Large intestine (tissue), 3 donors: Measurements from ENCODE around the gene CNGA4. TPM values are rescaled to one million over a fixed set of nuclear protein-coding genes. Genes with fewer than 3 reads are reported as not detected.
A peak's percentile ranks its signal among the peaks of the same experiment; 100 is the strongest.

Experiments
- DNase-seq, 2 donors: peaks; one replicate each; pipeline versions ENCODE4 v3.0.0 to v3.0.0-alpha.2; 2013
- H3K27ac ChIP-seq: one replicate; pipeline ENCODE4 v1.5.1; 2013; ENCODE audit warnings: low read length
- H3K27me3 ChIP-seq: 2 replicates; pipeline ENCODE4 v1.6.1; 2013; ENCODE audit warnings: low read length; ENCODE audit not compliant: control insufficient read depth, insufficient read depth
- H3K36me3 ChIP-seq: 2 replicates; pipeline ENCODE4 v1.6.1; 2013; ENCODE audit warnings: low read length; ENCODE audit not compliant: control insufficient read depth, insufficient read depth
- H3K4me1 ChIP-seq: one replicate; pipeline ENCODE4 v1.6.1; 2013; ENCODE audit warnings: low read length; ENCODE audit not compliant: control insufficient read depth, insufficient read depth
- H3K4me3 ChIP-seq: one replicate; pipeline ENCODE4 v1.5.1; 2013; ENCODE audit warnings: low read length
- H3K9me3 ChIP-seq: one replicate; pipeline ENCODE4 v1.6.1; 2013; ENCODE audit warnings: mild to moderate bottlenecking, low read depth, low read length, moderate library complexity; ENCODE audit not compliant: control insufficient read depth
- WGBS: methylation state at CpG from one replicate; pipeline ENCODE4 v1.1.5; 2013; ENCODE audit warnings: low lambda C conversion rate; ENCODE audit not compliant: insufficient coverage; 5-methylcytosine and 5-hydroxymethylcytosine counted together
- polyA plus RNA-seq: library from polyadenylated mRNA; unstranded; fragments of 120-200 nt; gene quantifications from one replicate; pipeline ENCODE4 v1.2.1, GENCODE V29; 2013

The CNGA4 gene
- polyA plus RNA-seq, 1 donor, result 0.16 TPM

DNA sequence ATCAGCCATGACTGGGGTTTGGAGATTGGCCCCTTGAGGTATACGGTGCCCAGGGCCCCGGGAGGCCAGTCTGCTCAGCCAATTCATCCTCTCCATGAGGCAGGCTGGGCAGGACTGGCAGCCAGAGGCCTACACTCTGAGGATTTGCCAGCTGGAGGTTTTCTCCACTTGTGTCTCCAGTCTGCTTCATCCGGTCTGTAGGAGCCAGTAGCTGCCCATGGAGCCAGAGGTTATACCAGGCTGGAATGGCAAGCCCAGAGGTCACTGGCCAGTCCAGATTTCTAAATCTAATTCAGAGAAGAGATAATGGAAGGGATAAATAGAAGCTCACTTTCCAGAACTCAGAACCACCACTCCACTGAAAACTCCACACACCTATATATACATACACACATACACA, 14.5 kb upstream of the CNGA4 start:
- Histone ChIP-seq H3K9me3 (no peaks in the 10 kb centered on the region), H3K36me3 (peaks cover 44% of the 10 kb centered on the region), H3K27me3 (no peaks in the 10 kb centered on the region), H3K27ac (no peak overlapping the region), H3K4me3 (no peak overlapping the region), H3K4me1 (peaks cover 16% of the 10 kb centered on the region)
- DNase-seq, result no peak
- WGBS, result no CpG with 5 or more reads among the region's 3 CpGs

DNA sequence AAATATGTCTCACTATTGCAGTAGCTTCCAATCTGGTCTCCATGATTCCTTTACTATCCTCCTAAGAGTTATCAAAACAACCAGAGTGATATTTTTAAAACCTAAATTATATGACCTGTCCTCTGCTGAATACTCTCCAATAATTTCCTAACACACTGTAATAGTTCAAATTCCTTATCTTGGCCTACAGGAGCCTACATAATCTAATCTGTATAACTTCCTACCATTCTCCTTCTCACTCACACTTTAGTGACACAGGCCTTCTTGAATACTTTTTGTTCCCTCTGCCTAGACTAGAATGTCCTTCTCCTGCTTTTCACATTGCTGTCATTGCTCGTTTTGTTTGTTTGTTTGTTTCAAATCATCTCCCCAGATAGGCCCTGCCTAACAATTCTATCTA, 13.9 kb upstream of the CNGA4 start:
- Histone ChIP-seq H3K36me3 (peaks cover 38% of the 10 kb centered on the region), H3K4me3 (no peak overlapping the region), H3K9me3 (no peaks in the 10 kb centered on the region), H3K27ac (no peak overlapping the region), H3K4me1 (peaks cover 16% of the 10 kb centered on the region), H3K27me3 (no peaks in the 10 kb centered on the region)
- DNase-seq, result no peak
- 73% methylated on average over 1 of the region's 1 CpG for WGBS

- no CpG with 5 or more reads among the region's 2 CpGs for WGBS
- peaks cover 24% of the 10 kb centered on the region for H3K4me1 ChIP-seq
- DNase-seq, result peak in 1 of 2 donors; percentile 62
- no peaks in the 10 kb centered on the region for H3K27me3 ChIP-seq
- peaks cover 30% of the 10 kb centered on the region for H3K36me3 ChIP-seq
- H3K27ac ChIP-seq, result peak overlapping the region; percentile 50
- no peaks in the 10 kb centered on the region for H3K9me3 ChIP-seq
- H3K4me3 ChIP-seq, result no peak overlapping the region
Observed at GRCh38 chr11:6225896-6226295, 13.0 kb upstream of the CNGA4 start.

- H3K9me3 ChIP-seq, result no peaks in the 10 kb centered on the region
- WGBS, result 100% methylated on average over 1 of the region's 3 CpGs
- no peaks in the 10 kb centered on the region for H3K27me3 ChIP-seq
- peaks cover 9% of the 10 kb centered on the region for H3K36me3 ChIP-seq
- no peak for DNase-seq
- peak overlapping the region; percentile 87 for H3K27ac ChIP-seq
- H3K4me3 ChIP-seq, result no peak overlapping the region
- peaks cover 29% of the 10 kb centered on the region for H3K4me1 ChIP-seq
Observed at GRCh38 chr11:6228520-6228919, 10.4 kb upstream of the CNGA4 start.

DNA sequence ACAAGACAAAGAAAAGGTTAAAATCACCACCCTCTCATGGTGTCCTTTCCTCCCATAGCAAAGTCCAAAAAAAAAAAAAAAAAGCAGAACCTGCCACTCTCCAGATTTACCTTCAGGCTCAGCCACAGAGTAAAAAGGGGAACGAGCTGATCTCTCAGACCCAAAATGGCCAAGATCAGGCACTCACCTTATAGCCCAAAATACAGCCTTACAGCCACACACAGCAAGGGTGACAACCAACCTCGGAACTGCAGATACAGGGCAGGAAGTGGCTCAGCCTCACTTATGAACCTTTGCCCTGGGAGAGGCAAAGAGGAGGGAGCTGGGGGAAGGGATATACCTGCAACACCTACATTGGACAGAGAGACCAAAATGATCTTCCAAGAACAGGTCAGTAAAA, 9.0 kb upstream of the CNGA4 start:
- H3K27ac ChIP-seq, result peak overlapping the region; percentile 87
- WGBS, result no CpG with 5 or more reads among the region's 2 CpGs
- no peaks in the 10 kb centered on the region for H3K36me3 ChIP-seq
- peaks cover 31% of the 10 kb centered on the region for H3K4me1 ChIP-seq
- H3K4me3 ChIP-seq, result peak overlapping the region; percentile 33
- no peaks in the 10 kb centered on the region for H3K27me3 ChIP-seq
- DNase-seq, result peak; percentile 82 to 91
- no peaks in the 10 kb centered on the region for H3K9me3 ChIP-seq

GRCh38 chr11:6232899-6233298, 6.0 kb upstream of the CNGA4 start:
- Histone ChIP-seq H3K36me3 (no peaks in the 10 kb centered on the region), H3K4me1 (peaks cover 20% of the 10 kb centered on the region), H3K27ac (no peak overlapping the region), H3K27me3 (no peaks in the 10 kb centered on the region), H3K9me3 (no peaks in the 10 kb centered on the region), H3K4me3 (no peak overlapping the region)
- DNase-seq, result no peak

- Histone ChIP-seq H3K36me3 (no peaks in the 10 kb centered on the region), H3K27me3 (no peaks in the 10 kb centered on the region), H3K27ac (peak overlapping the region; percentile 97), H3K4me3 (peak overlapping the region; percentile 89), H3K9me3 (no peaks in the 10 kb centered on the region), H3K4me1 (peaks cover 15% of the 10 kb centered on the region)
- WGBS, result 4% methylated on average over 5 of the region's 10 CpGs
- no peak for DNase-seq
Observed at GRCh38 chr11:6233984-6234386, 4.9 kb upstream of the CNGA4 start.

DNA sequence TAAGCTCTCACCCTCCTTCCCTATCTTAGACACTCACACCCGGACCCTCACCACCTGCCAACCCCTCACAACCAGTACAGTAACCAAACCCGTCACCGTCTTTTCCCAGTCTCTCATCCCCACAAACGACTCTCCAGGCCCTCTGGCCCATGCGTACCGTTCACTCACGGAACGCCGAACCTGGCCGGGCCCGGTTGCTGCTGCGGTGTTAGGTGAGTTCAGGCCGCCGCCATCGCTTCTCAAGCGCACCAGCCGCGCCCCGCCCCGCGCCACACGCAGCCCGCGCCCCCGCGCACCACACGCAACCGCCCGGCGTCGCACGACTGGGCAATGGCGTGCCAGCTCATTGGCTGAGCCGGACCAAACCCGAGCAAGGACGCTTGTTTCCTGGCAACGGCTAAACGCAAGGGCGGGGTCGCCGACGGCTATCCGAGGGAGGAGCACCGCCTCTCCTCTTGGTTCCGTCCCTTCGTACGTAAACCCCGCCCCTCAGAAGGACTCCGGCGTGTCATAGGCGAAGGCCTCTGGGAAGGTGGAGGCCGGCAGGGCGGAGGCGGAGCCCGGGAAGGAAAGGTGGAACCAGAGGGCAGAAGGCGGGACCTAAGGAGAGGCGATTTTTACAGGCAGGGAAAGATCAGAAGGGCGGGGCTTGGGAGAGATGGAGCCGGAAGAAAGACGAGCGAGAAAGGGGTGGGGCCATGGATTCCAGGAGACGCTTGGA, 4.3 kb upstream of the CNGA4 start, which contains the start of gene FHIP1B:
TSS of gene FHIP1B (minus strand) at position 250 of the 721 bp plus-strand sequence. CDS start 10,120 bp downstream, outside the sequence.
- 0% methylated on average over 7 of the region's 62 CpGs for WGBS
- Histone ChIP-seq H3K27me3 (no peaks in the 10 kb centered on the region), H3K27ac (peak within 1 kb of the TSS; percentile 97), H3K36me3 (no peaks in the 10 kb centered on the region), H3K4me1 (peaks cover 15% of the 10 kb centered on the region), H3K4me3 (peak within 1 kb of the TSS; percentile 89), H3K9me3 (no peaks in the 10 kb centered on the region)
- DNase-seq, result peak; percentile 100

GRCh38 chr11:6237266-6237665, 1.6 kb upstream of the CNGA4 start:
- H3K36me3 ChIP-seq, result no peaks in the 10 kb centered on the region
- peaks cover 7% of the 10 kb centered on the region for H3K4me1 ChIP-seq
- no peak for DNase-seq
- H3K4me3 ChIP-seq, result no peak overlapping the region
- WGBS, result 100% methylated on average over 2 of the region's 4 CpGs
- peaks cover 4% of the 10 kb centered on the region for H3K9me3 ChIP-seq
- H3K27ac ChIP-seq, result no peak overlapping the region
- H3K27me3 ChIP-seq, result no peaks in the 10 kb centered on the region

DNA sequence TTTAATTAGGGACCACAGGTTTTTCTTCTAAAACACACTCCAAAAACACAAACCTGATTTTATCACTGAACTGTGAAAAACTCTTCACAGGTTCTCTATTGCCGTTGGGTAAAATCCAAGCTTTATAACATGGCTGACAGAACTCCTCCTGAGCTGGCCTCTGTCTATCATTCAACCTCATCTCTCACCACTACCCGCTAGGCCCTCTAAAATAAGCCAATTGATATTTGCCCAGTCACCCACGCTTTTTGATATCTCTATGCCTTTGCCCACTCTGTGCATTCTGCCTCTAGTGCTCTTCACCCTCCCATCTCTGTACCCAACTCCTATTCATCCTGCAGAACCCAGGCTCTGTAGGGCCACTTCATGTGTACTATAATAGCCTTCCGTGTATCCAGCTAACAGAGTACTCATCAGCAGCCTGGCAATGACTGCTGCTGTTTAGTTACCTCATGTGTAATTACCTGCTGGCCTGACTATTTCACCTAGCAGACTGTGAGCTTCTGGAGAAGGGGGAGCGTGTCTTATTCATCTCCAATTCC, 1.1 kb upstream of the CNGA4 start:
- 100% methylated on average over 2 of the region's 5 CpGs for WGBS
- no peak for DNase-seq
- H3K9me3 ChIP-seq, result peaks cover 4% of the 10 kb centered on the region
- H3K4me3 ChIP-seq, result no peak overlapping the region
- H3K27me3 ChIP-seq, result no peaks in the 10 kb centered on the region
- H3K36me3 ChIP-seq, result no peaks in the 10 kb centered on the region
- peaks cover 7% of the 10 kb centered on the region for H3K4me1 ChIP-seq
- no peak overlapping the region for H3K27ac ChIP-seq

GRCh38 chr11:6240139-6240538, 1.2 kb downstream of the CNGA4 start:
- Histone ChIP-seq H3K4me3 (no peak overlapping the region), H3K9me3 (peaks cover 4% of the 10 kb centered on the region), H3K27ac (no peak overlapping the region), H3K4me1 (no peaks in the 10 kb centered on the region), H3K27me3 (peaks cover under 1% of the 10 kb centered on the region), H3K36me3 (no peaks in the 10 kb centered on the region)
- DNase-seq, result no peak
- WGBS, result no CpG with 5 or more reads among the region's 28 CpGs
